ENCODE results near the gene POLE.

Gene POLE

GRCh38 chr12:132617822-132618682 lies 69.1 kb downstream of the POLE start:
- DNase-seq (ENCODE audit: low read depth in 2 of 3, low spot score in 1 of 3) = no peak

GRCh38 chr12:132617135-132617701 lies 69.9 kb downstream of the POLE start:
- DNase-seq (ENCODE audit: low read depth in 2 of 3, low spot score in 1 of 3) = no peak

- no peak for DNase-seq (ENCODE audit: low read depth in 2 of 3, low spot score in 1 of 3)
Measured at GRCh38 chr12:132615579-132616038, 71.5 kb downstream of the POLE start.

DNA sequence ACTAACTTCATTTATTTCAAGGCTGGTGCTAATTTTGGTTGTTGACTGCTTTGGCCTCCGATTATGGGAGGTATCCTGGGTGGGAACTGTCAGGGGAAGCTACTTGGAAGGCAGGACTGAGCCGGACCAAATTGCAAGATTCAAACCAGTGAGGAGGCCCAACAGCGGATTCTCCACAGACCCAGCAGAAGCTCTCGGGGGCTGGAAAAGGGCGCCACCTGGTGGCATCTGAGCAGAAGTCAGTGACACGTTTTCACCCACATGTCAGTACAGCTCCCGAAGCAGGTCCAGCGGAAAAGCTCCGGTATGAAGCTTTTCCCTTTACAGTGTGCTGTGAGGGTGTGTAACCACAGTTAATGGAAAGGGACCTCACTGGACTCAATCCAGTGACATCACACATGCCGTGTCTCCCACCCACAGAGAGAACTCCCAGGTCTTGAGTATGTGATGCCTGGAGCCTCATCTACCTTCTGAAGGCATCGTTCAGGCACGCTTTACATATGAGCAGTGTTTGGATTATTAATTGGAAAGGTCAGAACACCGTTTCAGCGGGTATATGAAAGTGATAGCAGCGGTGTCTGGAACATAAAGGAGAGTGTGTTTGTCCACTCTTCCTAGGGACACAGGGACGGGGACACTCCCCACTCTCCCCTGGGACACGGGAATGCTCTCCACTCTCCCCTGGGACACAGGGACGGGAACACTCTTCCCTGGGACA lies 72.1 kb downstream of the POLE start:
- peak; percentile 65 to 74 (median 73) for DNase-seq (ENCODE audit: low read depth in 2 of 3, low spot score in 1 of 3)

- DNase-seq (ENCODE audit: low read depth in 2 of 3, low spot score in 1 of 3) = no peak
Measured at GRCh38 chr12:132614029-132614428, 73.1 kb downstream of the POLE start.

- no peak for DNase-seq (ENCODE audit: low read depth in 2 of 3, low spot score in 1 of 3)
Measured at GRCh38 chr12:132611620-132612019, 75.5 kb downstream of the POLE start.

GRCh38 chr12:132610866-132611602 lies 76.1 kb downstream of the POLE start:
- no peak for DNase-seq (ENCODE audit: low read depth in 2 of 3, low spot score in 1 of 3)

DNA sequence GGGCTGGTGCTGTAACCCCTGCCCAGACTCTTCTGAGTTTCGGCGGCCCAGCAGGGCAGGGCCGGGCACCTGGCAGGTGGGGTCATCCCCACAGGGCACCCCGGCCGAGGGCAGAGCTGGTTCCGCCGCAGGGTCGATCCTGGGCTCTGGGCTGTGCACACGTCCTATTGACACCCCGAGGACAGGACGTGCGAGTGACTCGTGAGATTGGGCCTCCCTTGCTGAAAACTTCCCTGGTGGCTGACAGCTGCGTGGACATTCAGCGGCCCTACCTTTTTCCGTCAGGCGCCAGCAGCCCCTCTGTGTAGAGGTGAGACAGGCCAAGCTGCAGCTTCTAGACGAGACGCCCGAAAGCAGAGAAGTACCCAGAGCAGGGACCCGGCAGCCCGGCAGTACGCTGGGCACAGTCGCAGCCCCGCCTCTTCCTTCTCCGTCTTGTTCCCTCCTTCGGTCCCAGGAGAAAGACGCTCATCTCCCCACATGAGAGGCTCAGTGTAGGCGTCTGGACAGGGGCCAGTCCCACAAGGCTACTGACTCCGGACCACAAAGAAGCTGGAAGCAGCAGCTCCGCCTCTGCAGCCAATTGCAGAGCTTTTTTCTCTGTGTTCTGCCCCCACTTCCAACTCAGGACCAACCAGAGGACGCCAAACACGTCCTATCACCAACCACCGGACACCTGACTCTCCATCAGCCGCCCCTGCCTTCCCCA lies 76.9 kb downstream of the POLE start, which contains the start of gene LRCOL1:
Gene LRCOL1, minus strand, starts transcription at position 532 of the 709 bp plus-strand sequence. CDS start 4,331 bp downstream, outside the sequence.
- DNase-seq (ENCODE audit: low read depth in 2 of 3, low spot score in 1 of 3) = no peak

- no peak for DNase-seq (ENCODE audit: low read depth in 2 of 3, low spot score in 1 of 3)
Measured at GRCh38 chr12:132608231-132609171, 78.6 kb downstream of the POLE start.

- DNase-seq (ENCODE audit: low read depth in 2 of 3, low spot score in 1 of 3) = no peak
Measured at GRCh38 chr12:132606927-132607326, 80.2 kb downstream of the POLE start.

DNA sequence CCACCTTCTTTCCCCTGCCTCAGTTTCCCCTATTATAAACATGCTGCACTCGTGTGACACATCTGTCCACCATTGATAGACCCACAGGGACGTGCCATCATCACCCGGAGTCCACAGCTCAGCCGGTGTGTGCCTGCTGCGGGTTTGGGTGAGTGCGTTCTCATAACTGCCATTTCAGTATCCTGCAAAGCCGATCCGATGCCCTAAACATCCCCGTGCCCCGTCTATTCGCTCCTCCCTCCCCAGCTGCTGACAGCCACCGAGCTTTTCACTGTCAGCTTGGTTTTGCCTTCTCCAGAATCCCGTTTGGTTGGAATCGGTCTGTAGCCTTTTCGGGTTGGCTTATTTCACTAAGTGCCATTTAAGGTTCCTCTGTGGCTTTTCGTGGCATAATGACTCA lies 80.7 kb downstream of the POLE start:
- DNase-seq (ENCODE audit: low read depth in 2 of 3, low spot score in 1 of 3) = no peak

DNA sequence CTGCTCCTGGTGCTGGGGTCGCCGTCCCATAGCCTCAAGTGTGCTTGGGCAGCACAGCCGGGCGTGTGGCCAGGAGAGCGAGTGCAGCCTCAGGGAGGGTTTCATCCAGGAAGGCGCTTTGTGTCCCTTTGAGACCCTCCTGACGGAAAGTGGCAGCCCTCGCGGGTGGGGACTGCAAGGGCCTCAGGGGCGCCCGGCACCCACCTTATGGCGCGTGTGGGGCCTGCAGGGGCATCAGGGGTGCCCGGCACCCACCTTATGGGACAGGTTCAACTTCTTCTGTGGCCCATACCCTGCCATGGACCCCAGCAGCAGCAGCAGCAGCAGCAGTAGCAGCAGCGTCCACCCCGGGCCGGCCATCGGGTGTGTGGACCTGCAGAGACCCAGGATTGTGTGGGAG lies 81.2 kb downstream of the POLE start:
- DNase-seq (ENCODE audit: low read depth in 2 of 3, low spot score in 1 of 3) = no peak

GRCh38 chr12:132604668-132605441 lies 82.3 kb downstream of the POLE start:
- no peak for DNase-seq (ENCODE audit: low read depth in 2 of 3, low spot score in 1 of 3)

DNA sequence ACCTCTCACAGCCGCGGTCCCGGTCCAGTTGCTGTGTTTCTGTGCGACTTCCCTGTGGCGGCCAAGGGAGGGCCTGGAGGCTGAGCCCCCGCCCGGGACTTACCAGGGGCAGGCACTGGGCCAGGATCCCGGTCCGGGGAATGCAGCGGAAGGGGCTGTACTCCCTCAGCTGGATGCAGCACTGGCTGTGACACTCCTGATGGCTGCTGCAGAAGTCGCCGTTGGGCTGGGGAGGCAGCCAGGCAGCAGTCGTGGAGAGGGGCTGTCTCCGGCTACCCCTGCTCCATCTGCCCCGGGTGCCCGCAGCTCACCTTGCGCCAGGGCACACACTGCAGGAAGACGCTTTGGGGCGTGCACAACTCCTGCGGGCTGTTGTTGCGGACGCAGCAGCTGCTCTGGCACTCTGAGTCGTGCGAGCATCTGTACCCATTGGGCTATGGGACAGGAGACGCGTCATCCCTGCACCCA lies 83.0 kb downstream of the POLE start:
- no peak for DNase-seq (ENCODE audit: low read depth in 2 of 3, low spot score in 1 of 3)

DNA sequence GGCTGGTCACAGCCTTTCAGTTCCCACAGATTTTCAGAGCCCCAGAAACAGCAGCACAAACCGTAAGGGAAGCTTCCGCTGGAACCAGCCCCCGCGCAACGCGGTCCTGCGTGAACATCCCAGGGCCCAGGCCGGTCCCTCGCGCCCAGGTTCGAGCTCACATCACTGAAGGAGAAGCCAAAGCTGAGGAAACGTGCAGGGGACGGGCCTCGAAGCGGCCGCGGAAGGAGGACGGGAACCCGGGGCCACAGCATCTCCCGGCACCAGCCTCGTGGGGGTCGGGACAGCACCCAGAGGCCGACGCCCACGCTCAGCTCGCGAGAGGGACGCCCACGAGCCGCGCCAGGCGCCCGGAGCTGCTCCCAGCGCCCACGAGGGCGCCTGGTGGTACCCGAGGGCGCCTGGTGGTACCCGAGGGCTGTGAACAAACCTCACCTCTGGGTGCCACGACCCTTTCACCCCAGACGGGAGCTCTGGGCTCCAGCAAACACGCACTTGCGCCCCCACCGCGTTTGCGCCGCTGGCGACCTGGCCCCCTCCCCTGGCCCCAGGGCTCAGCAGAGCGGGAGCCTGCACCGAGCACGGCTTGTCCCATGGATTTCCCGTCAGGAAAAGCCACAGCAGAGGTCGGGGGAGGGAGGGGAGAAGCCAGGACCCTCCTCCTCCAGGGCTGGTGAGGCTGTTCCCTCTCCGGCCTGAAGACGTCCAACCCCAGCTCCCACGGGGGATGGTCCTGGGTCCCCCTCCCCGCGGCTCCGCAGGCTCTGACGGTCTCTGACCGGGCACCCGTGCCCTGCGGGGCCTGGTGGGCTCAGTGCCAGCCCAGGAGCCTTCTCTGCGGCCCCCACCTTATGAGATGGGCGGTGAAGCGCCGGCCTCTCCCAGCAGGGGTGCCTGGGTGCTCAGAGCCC lies 83.6 kb downstream of the POLE start:
- DNase-seq (ENCODE audit: low read depth in 2 of 3, low spot score in 1 of 3) = no peak

DNA sequence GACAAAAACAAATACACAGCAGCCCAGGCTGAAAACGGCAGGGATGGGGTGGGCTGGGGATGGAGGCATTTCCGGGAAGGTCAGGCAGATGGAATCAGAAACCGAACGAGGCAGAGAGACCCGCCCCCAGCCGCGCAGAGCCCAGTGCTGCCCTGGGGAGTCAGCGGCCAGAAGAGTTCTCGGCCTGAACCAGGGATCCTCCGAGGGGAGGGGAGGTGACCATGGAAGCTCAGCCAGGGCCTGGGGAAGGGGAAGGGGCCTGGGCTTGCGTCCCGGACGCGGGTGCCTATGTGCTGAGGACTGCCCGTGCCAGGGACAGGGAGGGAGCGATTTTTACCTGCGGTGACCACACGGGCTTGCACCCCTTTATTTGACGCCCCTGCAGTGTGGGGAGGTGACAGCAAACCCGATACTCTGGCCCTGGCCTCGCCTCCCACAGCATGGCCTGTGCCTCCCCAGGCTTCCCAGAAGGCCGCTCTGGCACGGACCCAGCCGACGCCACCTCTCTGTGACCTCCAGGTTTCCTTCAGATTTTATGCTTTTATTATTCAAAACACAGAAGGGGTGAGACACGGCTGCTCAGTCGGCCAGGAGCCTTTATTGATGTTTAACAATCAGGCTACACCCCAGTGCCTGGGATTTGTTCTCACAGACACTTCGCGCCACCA lies 84.4 kb downstream of the POLE start:
- no peak for DNase-seq (ENCODE audit: low read depth in 2 of 3, low spot score in 1 of 3)

All from stimulated activated CD4-positive, alpha-beta T cell treated with anti-CD3 and anti-CD28 coated beads, Interleukin-12 subunit alpha, Interleukin-12 subunit beta, amount 100 ng/mL, for 48 hours (primary cell).